Pons (tissue), 1 donor: ENCODE results near the gene ITPK1.

Experiments
- DNase-seq: peaks from one replicate; pipeline ENCODE4 v3.0.0-alpha.2; 2016; ENCODE audit warnings: low spot score

Gene ITPK1

DNA sequence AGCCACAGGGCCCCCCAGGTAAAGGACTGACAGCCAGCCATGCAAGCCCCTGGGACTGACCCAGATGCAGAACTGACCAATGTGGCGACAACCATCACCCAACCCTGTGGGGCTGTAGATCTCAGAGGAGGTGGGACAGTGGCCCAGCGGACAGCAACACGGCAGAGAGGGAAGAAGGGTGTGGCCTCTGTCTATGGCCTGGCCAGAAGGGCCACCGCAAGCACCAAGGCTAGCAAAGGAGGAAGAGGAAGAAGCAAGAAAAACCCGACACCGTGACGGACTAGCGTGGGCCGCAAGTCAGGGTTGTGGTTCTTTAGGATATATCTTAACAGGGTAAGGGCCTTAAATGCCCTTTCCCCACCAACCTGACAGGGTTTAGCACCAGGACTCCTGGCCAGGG is 71.2 kb downstream of the ITPK1 start:
- no peak for DNase-seq

GRCh38 chr14:93044121-93044520 is 71.6 kb downstream of the ITPK1 start:
- no peak for DNase-seq

GRCh38 chr14:93042968-93043940 is 72.5 kb downstream of the ITPK1 start:
- DNase-seq = no peak

DNA sequence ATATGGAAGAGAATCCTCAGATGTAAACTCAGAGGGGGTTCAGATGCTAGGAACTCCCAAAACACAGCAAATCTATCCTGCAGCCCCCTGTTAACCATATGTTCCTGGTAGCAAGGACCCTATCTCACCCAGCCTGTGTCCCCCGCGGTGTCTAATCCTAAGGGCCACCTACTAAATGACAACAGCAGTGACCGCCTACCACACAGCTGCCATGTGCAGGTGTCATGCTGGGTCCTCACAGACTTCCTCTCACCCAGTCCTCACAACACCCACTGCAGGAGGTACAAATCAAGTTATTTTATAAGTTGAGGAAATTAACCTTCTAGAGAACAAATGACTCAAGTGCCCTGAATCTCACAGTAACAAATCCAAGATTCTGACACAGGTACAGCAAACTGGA is 73.9 kb downstream of the ITPK1 start:
- DNase-seq = no peak

DNA sequence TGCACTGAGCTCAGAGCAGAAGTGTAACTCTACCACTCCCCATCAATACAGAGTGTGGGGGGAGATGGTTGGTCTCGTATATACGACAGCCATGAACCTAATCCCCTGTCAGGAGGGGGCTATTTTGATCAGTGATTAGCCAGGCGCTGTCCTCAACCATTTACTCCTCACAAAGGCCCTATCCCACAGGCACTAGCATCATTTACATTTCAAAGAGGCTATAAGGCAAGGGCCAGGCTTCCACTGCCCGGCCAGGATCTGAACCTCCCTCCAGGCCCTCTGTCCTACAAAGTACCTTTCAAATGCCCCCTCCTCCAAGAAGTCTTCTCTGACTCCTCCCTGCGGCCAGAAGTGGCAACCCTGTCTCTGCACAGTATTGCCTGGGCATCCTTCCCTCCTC is 74.7 kb downstream of the ITPK1 start:
- DNase-seq = no peak

DNA sequence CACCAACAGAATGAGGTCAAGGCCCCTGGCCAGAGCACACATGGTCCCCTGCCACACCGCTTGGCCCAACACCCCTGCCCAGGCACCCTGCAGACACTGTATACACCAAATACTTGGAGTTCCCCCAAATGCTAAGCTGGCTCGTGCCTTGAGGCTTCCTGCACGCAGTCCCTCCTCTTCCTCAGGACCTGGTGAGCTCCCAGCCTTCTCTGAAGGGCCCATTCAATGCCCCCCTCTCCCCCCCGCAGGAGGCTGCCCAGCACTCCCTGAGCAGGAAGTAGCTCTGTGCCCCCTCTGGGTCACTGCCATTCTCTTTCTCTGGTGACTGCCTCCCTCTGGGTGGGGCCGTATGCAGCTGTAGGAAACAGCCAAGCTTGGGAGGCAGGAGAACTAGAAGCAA is 75.3 kb downstream of the ITPK1 start:
- no peak for DNase-seq

DNA sequence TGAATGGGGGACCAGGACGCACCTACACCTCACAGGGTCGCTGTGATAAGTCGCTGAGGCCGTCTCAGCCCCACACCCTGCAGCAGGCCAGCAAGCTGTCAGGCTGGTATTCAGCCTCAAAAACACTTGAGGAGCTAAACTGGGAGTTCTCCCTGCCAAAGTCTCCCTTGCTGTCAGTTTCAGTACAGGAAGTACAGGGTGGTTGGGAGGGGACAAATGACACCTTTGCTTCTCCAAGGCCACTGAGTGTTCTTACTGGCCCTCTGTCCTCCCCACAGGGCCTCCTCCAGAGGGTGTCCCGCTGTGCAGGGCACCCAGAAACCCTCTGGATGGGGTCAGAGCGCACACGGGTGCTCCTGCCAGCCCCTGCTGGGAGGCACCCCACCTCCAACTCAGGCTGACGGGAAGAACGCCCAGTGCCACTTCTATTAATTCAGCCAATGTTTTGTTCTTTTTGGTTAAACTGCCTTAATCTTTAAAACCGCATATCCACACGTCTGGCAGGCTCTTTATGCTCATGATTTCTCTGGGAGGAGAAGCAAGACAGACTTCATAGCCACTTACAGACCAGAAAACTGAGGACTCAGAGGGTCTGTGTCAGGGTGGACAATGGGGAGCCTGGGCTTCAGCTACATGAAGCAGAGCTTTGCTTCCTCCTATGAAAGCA is 75.9 kb downstream of the ITPK1 start:
- DNase-seq = no peak

DNA sequence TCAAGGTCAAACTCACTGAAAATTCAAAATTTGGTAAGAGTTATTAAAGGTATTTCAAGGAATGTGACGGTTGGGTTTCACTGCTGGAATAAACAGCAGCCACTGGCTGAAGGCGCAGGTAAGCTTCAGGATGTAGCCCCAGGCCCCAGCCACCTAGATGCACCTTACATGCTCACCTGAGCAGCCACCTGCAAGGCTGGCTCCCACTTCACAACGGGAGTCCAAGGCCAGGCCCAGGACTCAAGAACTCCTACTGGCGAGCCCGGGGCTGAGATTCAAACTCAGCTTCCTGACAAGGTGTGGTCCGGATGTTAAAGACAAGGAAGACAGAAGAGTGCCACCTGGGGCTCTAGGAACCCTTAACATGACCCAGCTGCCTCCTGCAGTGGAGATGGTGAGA is 78.4 kb downstream of the ITPK1 start:
- DNase-seq = no peak

- DNase-seq = peak; percentile 96
Measured at GRCh38 chr14:93036652-93037345, 78.9 kb downstream of the ITPK1 start.

- DNase-seq = peak; percentile 95
Measured at GRCh38 chr14:93035917-93036651, 79.6 kb downstream of the ITPK1 start.

DNA sequence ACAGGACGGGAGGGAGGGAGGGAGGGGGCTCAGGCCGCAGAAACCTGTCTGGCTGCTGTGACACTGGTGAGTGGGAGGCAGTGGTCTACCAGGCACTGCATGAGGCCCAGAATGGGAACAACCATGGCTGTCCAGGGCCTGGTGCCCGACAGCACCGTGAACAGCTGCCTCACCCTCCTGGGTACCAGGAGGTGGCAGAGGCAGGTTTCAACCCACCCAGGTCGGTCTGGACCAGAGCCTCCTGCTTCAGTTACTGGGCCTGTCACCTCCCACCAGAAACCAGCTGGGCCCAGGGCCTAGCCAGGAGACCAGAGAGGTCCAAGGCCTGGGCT is 80.2 kb downstream of the ITPK1 start:
- DNase-seq = no peak

GRCh38 chr14:93034671-93034994 is 81.1 kb downstream of the ITPK1 start:
- DNase-seq = no peak

DNA sequence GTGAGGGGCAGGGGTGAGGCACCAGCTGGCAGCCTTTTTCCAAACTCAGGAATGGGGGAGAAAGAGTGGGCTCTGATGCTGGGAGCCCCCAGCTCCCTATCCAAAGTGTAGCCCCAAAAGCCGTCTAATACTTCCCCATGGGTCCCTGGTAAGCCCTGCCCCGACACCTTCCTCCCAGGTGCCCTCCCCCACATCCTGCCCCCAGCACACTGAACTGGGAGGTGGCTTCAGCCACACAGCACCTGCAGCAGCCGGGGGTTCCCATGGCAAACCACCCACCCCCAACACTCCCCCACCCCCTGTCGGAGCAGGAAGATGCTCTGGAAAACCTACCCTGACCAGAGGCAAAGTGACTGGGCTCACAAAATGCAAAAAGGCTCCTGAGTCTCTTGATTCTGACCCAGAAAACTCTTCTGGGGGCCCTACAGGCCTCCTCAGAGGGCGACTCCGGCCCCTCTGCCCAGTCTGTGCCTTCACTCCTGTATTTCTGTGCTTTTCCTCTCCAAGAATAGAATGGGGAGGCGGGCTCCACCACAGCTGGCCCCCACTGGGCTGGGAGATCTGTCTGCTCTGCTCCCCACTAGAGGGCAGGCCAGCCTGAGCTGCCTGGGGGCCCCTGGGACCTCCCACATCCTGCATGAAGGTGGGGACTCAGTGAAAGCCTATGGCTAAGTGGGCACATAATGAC is 81.6 kb downstream of the ITPK1 start:
- no peak for DNase-seq

GRCh38 chr14:93033084-93033982 is 82.4 kb downstream of the ITPK1 start:
- no peak for DNase-seq

GRCh38 chr14:93032421-93032936 is 83.2 kb downstream of the ITPK1 start:
- DNase-seq = no peak

- no peak for DNase-seq
Measured at GRCh38 chr14:93031505-93032315, 84.0 kb downstream of the ITPK1 start.

GRCh38 chr14:93030761-93031160 is 85.0 kb downstream of the ITPK1 start:
- DNase-seq = no peak

DNA sequence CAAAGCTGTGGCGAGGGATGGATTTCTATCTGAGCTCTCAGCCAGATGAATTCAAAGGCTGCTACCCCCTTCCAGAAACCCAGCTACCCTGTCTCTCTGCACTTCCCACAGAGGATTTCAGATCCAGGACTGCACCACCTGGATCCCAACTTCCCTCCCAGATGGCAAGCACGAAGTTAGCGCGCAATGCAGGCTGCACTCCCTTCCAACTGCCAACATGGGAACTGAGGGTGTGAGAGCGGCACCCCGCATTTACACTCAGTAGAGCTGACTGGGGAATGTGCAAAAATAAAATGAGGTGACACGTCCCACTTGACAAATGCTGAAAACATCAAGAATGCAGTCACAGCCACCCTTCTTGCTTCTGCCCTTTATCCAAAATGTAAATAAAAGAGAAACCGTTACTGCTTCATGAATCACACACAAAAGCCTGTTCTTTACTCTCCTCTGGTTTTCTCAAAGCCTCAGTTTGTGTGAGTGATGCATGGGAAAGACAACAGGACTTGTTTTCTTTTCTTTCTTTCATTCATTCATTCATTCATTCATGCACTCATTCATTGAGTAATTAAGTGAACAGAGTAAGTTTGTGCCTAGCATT is 85.7 kb downstream of the ITPK1 start:
- peak; percentile 84 for DNase-seq

GRCh38 chr14:93029417-93029816 is 86.3 kb downstream of the ITPK1 start:
- DNase-seq = no peak
